GM10266 (cell line): ENCODE results near the gene SLC37A4.
A peak's percentile ranks its signal among the peaks of the same experiment; 100 is the strongest.
"Not testable (repeated sequence)": the region's sequence is repeated elsewhere in the genome, so short reads cannot be mapped to it uniquely, and the experiment has no call there.

ENCODE experiments used
- DNase-seq: peaks from one replicate; pipeline ENCODE4 v3.0.0; 2012; ENCODE audit errors: extremely low spot score
- CTCF ChIP-seq: IDR thresholded peaks from 2 replicates; pipeline ENCODE4 v1.5.1; 2012; ENCODE audit warnings: mild to moderate bottlenecking, low read depth; ENCODE audit not compliant: control insufficient read depth, insufficient read depth; ENCODE audit errors: missing control alignments

Gene SLC37A4

DNA sequence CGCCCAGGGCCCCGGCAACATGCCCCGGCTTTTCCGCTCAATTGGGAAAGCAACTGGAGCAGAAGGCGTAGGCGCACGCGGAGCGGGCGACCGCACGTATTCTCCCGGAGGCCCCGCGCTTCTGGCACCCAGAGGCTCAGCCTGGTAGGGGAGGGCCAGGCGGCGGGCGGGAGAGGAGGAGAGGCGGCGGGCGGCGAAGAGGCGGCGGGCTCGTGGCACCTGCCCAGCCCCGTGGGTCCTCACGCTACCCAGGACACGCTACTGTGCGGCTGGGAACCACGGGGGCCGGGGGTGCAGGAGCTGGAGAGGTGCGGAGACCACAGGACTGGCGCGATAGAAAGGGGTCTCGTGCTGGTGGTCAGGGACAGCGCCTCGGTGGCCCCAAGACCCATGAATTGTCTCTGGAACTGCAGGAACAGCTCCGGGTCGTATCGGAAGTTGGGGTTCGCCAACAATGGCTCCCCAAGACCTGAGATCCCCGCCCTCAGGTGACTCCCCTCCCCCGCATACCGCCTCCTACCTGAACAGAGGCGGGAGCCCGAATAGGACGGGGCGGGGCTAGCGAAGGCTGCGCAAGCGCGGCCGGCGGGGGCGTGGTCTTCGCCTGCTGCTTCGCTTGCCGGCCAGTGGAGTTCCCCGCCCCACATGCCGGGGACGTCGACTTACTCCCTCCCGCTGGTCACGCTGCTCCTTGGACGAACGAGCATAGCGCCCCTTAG is at the start of gene SLC37A4:
SLC37A4 (minus strand) TSS at position 549 of the 719 bp plus-strand sequence.
- peak; percentile 97 for DNase-seq
- peak; percentile 95 for TF ChIP-seq CTCF

GRCh38 chr11:119078675-119079420 is 48.2 kb upstream of the SLC37A4 start:
- no peak for DNase-seq
- TF ChIP-seq CTCF: no peak

GRCh38 chr11:119077839-119078238 is 47.2 kb upstream of the SLC37A4 start:
- DNase-seq: no peak
- no peak for TF ChIP-seq CTCF

- peak; percentile 97 for DNase-seq
- no peak for TF ChIP-seq CTCF
These were observed 36.9 kb upstream of the SLC37A4 start, which contains the start of gene VPS11 for GRCh38 chr11:119067371-119068222. VPS11 (plus strand) TSS chr11:119067818; CDS start chr11:119067824, 6 bp downstream.

GRCh38 chr11:119065369-119065768 is 34.7 kb upstream of the SLC37A4 start:
- peak; percentile 49 for DNase-seq
- TF ChIP-seq CTCF: peak; percentile 65

- no peak for DNase-seq
- no peak for TF ChIP-seq CTCF
These were observed 32.1 kb upstream of the SLC37A4 start for GRCh38 chr11:119062779-119063178.

- no peak for TF ChIP-seq CTCF
These were observed 30.6 kb upstream of the SLC37A4 start for GRCh38 chr11:119061256-119061655.

DNA sequence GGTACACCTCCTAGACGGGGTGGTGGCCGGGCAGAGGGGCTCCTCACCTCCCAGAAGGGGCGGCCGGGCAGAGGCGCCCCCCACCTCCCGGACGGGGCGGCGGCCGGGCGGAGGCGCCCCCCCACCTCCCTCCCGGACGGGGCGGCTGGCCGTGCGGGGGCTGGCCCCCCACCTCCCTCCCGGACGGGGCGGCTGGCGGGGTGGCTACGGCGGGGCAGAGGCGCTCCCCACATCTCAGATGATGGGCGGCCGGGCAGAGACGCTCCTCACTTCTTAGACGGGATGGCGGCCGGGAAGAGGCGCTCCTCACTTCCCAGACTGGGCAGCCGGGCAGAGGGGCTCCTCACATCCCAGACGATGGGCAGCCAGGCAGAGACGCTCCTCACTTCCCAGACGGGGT is 28.5 kb upstream of the SLC37A4 start:
- not testable (repeated sequence) for DNase-seq

More at GRCh38 chr11:119061256-119061655, 30.6 kb upstream of the SLC37A4 start:
- DNase-seq: no peak
